ELR (cell line): ENCODE data around the gene CNFN.
A peak's percentile ranks its signal among the peaks of the same experiment; 100 is the strongest.

Experiments used
- DNase-seq: peaks from one replicate; pipeline ENCODE4 v3.0.0-alpha.2; 2015; ENCODE audit warnings: low read depth

CNFN gene

DNA sequence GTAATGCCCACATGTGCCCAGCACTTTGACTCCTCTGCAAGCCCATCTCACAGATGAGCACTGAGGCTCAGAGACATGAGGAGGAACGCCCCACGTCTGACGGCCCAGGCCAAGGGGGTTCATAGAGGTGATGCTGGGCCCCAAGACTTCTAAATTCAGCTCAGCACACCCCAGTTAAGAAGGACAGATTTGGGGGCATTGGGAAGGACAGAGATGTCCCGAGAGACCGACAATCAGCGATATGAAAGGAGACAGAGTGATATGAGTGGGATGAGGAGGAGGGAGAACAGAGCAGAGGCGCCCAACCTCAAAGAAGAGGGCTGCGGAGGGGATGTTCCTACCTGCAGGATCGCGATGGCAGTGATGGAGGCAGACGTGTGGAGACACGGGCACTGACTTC lies at the start of gene CNFN:
CNFN (minus strand) TSS at position 399 of the 400 bp plus-strand sequence. CDS start 1,260 bp downstream, outside the sequence.
- DNase-seq = no peak

DNA sequence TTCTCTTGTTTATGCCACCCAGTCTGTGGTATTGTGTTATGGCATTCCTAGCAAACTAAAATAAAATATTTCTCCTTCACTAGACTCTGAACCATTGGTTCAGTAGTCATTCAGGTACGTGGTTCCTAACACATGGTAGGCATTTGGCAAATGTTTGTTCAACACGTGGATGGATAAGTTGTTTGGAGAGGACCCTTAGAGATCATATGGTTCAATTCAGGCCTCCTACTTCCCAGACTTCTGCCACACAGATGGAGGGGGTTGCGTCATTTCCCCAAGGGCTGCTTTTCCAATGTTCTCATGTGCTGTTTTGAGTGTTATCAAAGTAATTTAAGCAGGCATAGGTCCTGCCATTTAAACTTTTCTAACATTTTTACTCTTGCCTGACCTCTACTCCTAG lies 45.9 kb upstream of the CNFN start:
- DNase-seq = no peak

DNA sequence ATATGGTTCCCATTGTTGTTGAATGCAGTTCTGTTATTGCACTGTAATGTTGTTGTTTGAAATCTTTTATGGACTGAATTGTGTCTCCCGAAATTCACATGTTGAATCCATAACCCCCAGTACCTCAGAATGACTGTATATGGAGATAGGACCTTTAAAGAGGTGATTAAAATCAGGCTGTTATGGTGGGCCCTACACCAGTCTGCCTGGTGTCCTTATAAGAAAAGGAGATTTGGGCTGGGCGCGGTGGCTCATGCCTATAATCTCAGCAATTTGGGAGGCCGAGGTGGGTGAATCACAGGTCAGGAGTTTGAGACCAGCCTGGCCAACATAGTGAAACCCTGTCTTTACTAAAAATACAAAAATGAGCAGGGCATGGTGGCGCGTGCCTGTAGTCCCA lies 45.2 kb upstream of the CNFN start:
- DNase-seq = no peak

GRCh38 chr19:42433503-42434260 lies 43.6 kb upstream of the CNFN start:
- DNase-seq = peak; percentile 71

GRCh38 chr19:42431486-42431885 lies 41.4 kb upstream of the CNFN start:
- DNase-seq = no peak

- no peak for DNase-seq
Observed at GRCh38 chr19:42428676-42429075, 38.6 kb upstream of the CNFN start.

- no peak for DNase-seq
Observed at GRCh38 chr19:42427313-42427712, 37.2 kb upstream of the CNFN start, which contains the start of gene LIPE. LIPE (minus strand) TSS chr19:42427388; CDS start chr19:42427149, 239 bp downstream.

- DNase-seq = no peak
Observed at GRCh38 chr19:42426643-42427042, 36.5 kb upstream of the CNFN start.

GRCh38 chr19:42424712-42425131 lies 34.6 kb upstream of the CNFN start:
- no peak for DNase-seq

- no peak for DNase-seq
Observed at GRCh38 chr19:42424345-42424707, 34.2 kb upstream of the CNFN start.

- peak; percentile 92 for DNase-seq
Observed at GRCh38 chr19:42423462-42424344, 33.6 kb upstream of the CNFN start.

- DNase-seq = peak; percentile 36
Observed at GRCh38 chr19:42422901-42423461, 32.9 kb upstream of the CNFN start.

- no peak for DNase-seq
Observed at GRCh38 chr19:42422092-42422900, 32.2 kb upstream of the CNFN start.

- DNase-seq = peak; percentile 68
Observed at GRCh38 chr19:42421591-42422031, 31.5 kb upstream of the CNFN start.

DNA sequence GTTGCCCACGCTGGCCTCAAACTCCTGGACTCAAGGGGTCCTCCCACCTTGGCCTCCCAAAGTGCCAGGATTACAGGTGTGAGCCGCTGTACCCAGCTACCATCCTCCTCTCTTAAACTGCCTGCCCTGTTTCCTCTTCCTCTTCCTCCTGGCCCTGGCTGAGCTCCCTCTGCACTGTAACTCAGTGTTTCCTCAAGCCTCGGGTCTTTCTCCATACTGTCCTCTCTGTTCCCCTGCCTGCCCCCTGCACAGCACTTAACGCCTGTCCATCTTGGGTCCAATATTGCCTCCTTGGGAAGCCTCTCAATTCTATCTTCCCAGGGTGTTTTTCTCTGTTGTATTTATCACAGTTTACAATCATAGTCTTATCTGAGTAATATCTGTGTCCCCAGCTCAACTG lies 31.0 kb upstream of the CNFN start:
- no peak for DNase-seq

DNA sequence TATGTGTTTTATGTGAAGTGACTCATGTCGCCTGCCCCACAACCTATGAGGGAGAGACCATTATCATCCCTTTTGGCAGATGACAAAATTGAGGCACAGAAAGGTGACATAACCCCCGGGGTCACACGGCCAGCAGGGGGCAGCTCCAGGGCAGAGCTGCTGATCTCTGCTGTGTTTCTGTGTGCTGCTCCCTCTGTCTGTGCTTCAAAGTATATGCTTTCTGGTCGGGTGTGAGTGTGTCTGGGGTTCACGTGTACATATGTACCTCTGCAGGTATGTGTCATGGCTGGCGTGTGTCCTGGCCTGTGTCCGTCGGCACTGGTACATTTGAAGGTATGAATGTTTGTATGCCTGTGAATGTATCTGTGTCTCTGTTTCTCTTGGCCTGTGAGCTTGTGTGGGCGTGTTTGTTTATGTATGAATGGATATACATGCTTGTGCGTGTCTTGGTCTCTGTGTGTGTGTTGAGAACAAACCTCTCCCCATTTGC lies 30.0 kb upstream of the CNFN start:
- peak; percentile 66 for DNase-seq

DNA sequence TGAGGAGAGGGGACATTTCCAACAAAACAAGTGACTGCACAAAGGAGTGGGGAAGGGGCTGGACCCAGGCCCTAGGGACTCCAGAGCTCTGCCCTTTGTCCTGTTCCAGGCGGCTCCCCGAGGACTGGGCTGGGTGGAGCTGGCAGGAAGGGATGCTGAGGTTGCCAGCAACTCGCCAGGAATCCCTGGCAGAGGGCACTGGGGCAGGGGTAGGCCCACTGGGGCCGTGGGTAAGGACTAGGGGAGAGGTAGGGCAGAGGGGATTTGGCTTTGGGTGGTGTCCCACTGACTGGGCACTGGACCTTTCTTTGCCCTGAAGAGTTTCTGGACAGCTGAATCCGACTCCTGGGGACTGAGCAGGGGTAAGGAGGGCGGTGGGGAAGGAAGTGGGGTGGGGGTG lies 29.2 kb upstream of the CNFN start:
- DNase-seq = no peak

GRCh38 chr19:42412661-42413076 lies 22.6 kb upstream of the CNFN start:
- DNase-seq = no peak

DNA sequence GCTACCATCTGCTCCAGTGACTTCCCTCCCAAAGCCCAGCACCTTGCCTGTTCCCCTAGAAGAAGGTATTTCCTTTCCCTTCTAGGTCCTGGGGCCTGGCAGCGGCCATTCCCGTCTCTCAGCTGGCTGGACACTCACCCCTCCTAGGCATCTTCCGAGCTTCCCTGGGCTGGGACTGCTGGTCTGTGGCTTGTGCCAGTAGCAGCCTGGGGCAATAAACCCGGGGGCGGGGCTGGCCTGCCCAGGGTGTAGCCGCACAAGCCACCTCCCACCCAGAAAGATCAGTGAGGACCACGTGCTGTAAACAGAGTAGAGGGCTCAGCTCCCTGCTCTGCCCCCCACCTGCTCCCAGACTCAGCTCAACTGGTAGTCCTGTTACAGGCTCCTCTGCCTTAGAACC lies 22.1 kb upstream of the CNFN start:
- DNase-seq = peak; percentile 33

- no peak for DNase-seq
Observed at GRCh38 chr19:42411581-42412178, 21.6 kb upstream of the CNFN start.

- no peak for DNase-seq
Observed at GRCh38 chr19:42410371-42410770, 20.3 kb upstream of the CNFN start.
